Astrocyte (in vitro differentiated cells and primary cell): Measurements from ENCODE around the gene KERA. TPM values are rescaled to one million over a fixed set of nuclear protein-coding genes. Genes with fewer than 3 reads are reported as not detected.

Experiments
- DNase-seq: peaks from one replicate; pipeline ENCODE4 v3.0.0-alpha.2; 2010; ENCODE audit warnings: low read depth
- FAIRE-seq: peaks from 2 replicates; lab custom pipeline; 2011; peaks lifted over from hg19 to GRCh38; lab: Jason Lieb, UNC
- H2AFZ ChIP-seq: 2 replicates; pipeline ENCODE4 v1.6.0; 2012; ENCODE audit warnings: low read depth, low read length, inconsistent platforms
- H3K27ac ChIP-seq: 2 replicates; pipeline ENCODE4 v1.5.1; 2011; ENCODE audit warnings: low read depth, low read length, inconsistent platforms
- H3K27me3 ChIP-seq: 2 replicates; pipeline ENCODE4 v1.6.0; 2011; ENCODE audit warnings: low read length, inconsistent platforms; ENCODE audit not compliant: insufficient read depth
- H3K36me3 ChIP-seq: 2 replicates; pipeline ENCODE4 v1.5.1; 2011; ENCODE audit warnings: low read length, inconsistent platforms; ENCODE audit not compliant: insufficient read depth
- H3K4me1 ChIP-seq: 2 replicates; pipeline ENCODE4 v1.5.1; 2011; ENCODE audit warnings: low read length, inconsistent platforms; ENCODE audit not compliant: insufficient read depth
- H3K4me2 ChIP-seq: 2 replicates; pipeline ENCODE4 v1.6.0; 2012; ENCODE audit warnings: low read length, inconsistent platforms
- H3K4me3 ChIP-seq: 2 replicates; pipeline ENCODE4 v1.5.1; 2011; ENCODE audit warnings: low read depth, mild to moderate bottlenecking, low read length, inconsistent platforms; ENCODE audit not compliant: insufficient read depth
- H3K79me2 ChIP-seq: 2 replicates; pipeline ENCODE4 v1.6.0; 2012; ENCODE audit warnings: mild to moderate bottlenecking, low read length, inconsistent platforms; ENCODE audit not compliant: insufficient read depth
- H3K9ac ChIP-seq: 2 replicates; pipeline ENCODE4 v1.6.0; 2012; ENCODE audit warnings: mild to moderate bottlenecking, low read length, inconsistent platforms
- H3K9me3 ChIP-seq: 2 replicates; pipeline ENCODE4 v1.5.1; 2012; ENCODE audit warnings: low read depth, mild to moderate bottlenecking, low read length, inconsistent platforms; ENCODE audit not compliant: insufficient read depth
- H4K20me1 ChIP-seq: 2 replicates; pipeline ENCODE4 v1.6.0; 2012; ENCODE audit warnings: low read length, inconsistent platforms; ENCODE audit not compliant: insufficient read depth
- H3K27ac Mint-ChIP-seq: one replicate; pipeline ENCODE4 v1.8.0; 2021; ENCODE audit warnings: mild to moderate bottlenecking, mixed read lengths; ENCODE audit not compliant: unreplicated experiment
- H3K27me3 Mint-ChIP-seq: one replicate; pipeline ENCODE4 v1.8.0; 2021; ENCODE audit warnings: low read depth, mixed read lengths; ENCODE audit not compliant: unreplicated experiment
- H3K36me3 Mint-ChIP-seq: one replicate; pipeline ENCODE4 v1.8.0; 2021; ENCODE audit warnings: low read depth, mixed read lengths; ENCODE audit not compliant: unreplicated experiment
- H3K4me1 Mint-ChIP-seq: one replicate; pipeline ENCODE4 v1.8.0; 2021; ENCODE audit warnings: low read depth, mixed read lengths; ENCODE audit not compliant: unreplicated experiment
- H3K4me3 Mint-ChIP-seq: one replicate; pipeline ENCODE4 v1.8.0; 2021; ENCODE audit warnings: mild to moderate bottlenecking, moderate library complexity, mixed read lengths; ENCODE audit not compliant: unreplicated experiment
- H3K9me3 Mint-ChIP-seq: one replicate; pipeline ENCODE4 v1.8.0; 2021; ENCODE audit warnings: mild to moderate bottlenecking, mixed read lengths; ENCODE audit not compliant: unreplicated experiment
- CTCF ChIP-seq: IDR thresholded peaks from 2 replicates; pipeline ENCODE4 v1.5.1; 2011; ENCODE audit warnings: low read depth, mild to moderate bottlenecking, inconsistent platforms, low read length, moderate library complexity; ENCODE audit not compliant: insufficient read depth
- EZH2 ChIP-seq: IDR thresholded peaks from 2 replicates; pipeline ENCODE4 v1.6.1; 2012; ENCODE audit warnings: mild to moderate bottlenecking, low read length, inconsistent platforms; ENCODE audit not compliant: insufficient read depth
- total RNA-seq: library from RNA; stranded (reverse); gene quantifications from 2 replicates; pipeline ENCODE4 v1.2.1, GENCODE V29; 2021

Gene KERA
- total RNA-seq, 1 donor from 2014 or later = not detected

GRCh38 chr12:91044586-91044985 is 13.2 kb downstream of the KERA start:
- no peak for FAIRE-seq
- H3K9ac ChIP-seq = no peak overlapping the region
- no peak overlapping the region for H3K27ac Mint-ChIP-seq

DNA sequence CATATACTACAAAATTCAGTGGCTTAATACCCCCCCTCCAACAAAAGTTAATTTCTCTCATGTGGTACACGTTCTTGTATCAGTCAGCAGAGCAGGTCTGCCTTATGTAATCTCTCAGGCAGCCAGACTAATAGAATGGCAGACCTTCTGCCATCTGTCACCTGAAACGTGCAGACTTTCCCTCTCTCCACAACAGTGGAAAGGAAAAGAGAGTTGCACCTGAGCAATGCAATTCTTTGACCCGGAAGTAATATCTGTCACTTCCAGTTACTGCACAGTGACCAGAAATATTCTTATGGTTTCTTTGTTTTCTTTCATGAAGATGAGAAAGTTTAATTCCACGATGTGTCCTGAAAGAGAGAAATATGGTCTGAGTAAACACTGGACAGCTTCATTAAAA is 14.4 kb downstream of the KERA start:
- H3K4me3 ChIP-seq = no peak overlapping the region
- TF ChIP-seq EZH2 = no peak
- no peak for TF ChIP-seq CTCF
- no peak overlapping the region for H3K4me2 ChIP-seq
- no peaks in the 10 kb centered on the region for H3K9me3 Mint-ChIP-seq
- H3K36me3 ChIP-seq = no peaks in the 10 kb centered on the region
- H3K36me3 Mint-ChIP-seq = no peaks in the 10 kb centered on the region
- no peak overlapping the region for H3K27ac Mint-ChIP-seq
- no peak overlapping the region for H3K9ac ChIP-seq
- H3K4me3 Mint-ChIP-seq = no peak overlapping the region
- no peaks in the 10 kb centered on the region for H3K27me3 Mint-ChIP-seq
- no peaks in the 10 kb centered on the region for H3K4me1 ChIP-seq
- no peak for DNase-seq
- H3K79me2 ChIP-seq = no peaks in the 10 kb centered on the region
- no peak overlapping the region for H3K27ac ChIP-seq
- H4K20me1 ChIP-seq = no peaks in the 10 kb centered on the region
- no peak for FAIRE-seq
- no peak overlapping the region for H2AFZ ChIP-seq
- no peaks in the 10 kb centered on the region for H3K27me3 ChIP-seq
- no peaks in the 10 kb centered on the region for H3K9me3 ChIP-seq
- H3K4me1 Mint-ChIP-seq = no peaks in the 10 kb centered on the region

More at GRCh38 chr12:91044586-91044985, 13.2 kb downstream of the KERA start:
- no peak overlapping the region for H3K4me2 ChIP-seq
- no peaks in the 10 kb centered on the region for H3K4me1 Mint-ChIP-seq
- no peaks in the 10 kb centered on the region for H3K4me1 ChIP-seq
- H3K36me3 ChIP-seq = no peaks in the 10 kb centered on the region
- no peaks in the 10 kb centered on the region for H4K20me1 ChIP-seq
- H3K27me3 ChIP-seq = no peaks in the 10 kb centered on the region
- H2AFZ ChIP-seq = no peak overlapping the region
- TF ChIP-seq EZH2 (no peak), CTCF (no peak)
- H3K27ac ChIP-seq = no peak overlapping the region
- no peaks in the 10 kb centered on the region for H3K9me3 ChIP-seq
- no peaks in the 10 kb centered on the region for H3K27me3 Mint-ChIP-seq
- DNase-seq = no peak
- H3K36me3 Mint-ChIP-seq = no peaks in the 10 kb centered on the region
- no peak overlapping the region for H3K4me3 ChIP-seq
- H3K79me2 ChIP-seq = no peaks in the 10 kb centered on the region
- H3K4me3 Mint-ChIP-seq = no peak overlapping the region
- no peaks in the 10 kb centered on the region for H3K9me3 Mint-ChIP-seq

DNA sequence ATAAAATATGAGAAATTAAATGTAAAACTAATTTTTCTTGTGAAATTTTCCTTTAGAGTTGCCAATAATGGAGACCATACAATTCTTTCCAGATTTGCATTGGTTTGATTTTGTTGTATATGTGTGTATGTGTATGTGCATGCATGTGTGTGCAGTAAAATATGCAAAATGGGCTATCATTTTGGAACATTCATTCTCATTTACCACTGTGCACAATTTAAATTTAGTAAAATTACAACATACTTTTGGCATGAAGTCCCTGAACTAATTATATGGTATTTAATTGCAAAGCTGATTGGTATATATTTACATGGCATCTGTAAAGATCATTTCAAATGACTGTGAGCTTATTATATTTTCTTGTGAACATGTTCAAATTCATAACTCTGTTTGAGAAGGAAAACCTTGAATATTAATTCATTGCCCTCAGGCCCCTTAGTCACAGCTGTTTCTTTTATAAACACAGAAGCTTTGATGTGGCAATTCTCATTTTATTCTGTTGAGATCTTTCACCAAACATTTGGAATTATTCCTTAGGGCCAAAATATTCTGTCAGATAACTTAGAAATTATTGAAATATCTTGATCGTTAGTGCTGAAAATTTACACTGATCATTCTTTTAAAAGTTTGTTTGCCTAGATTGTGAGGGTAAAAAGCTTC is 17.6 kb downstream of the KERA start:
- no peaks in the 10 kb centered on the region for H3K4me1 ChIP-seq
- H2AFZ ChIP-seq = no peak overlapping the region
- TF ChIP-seq EZH2 = no peak
- no peaks in the 10 kb centered on the region for H3K9me3 Mint-ChIP-seq
- no peaks in the 10 kb centered on the region for H3K36me3 Mint-ChIP-seq
- H3K27me3 ChIP-seq = no peaks in the 10 kb centered on the region
- H3K36me3 ChIP-seq = no peaks in the 10 kb centered on the region
- no peak overlapping the region for H3K4me3 ChIP-seq
- H3K27me3 Mint-ChIP-seq = no peaks in the 10 kb centered on the region
- H3K4me1 Mint-ChIP-seq = no peaks in the 10 kb centered on the region
- no peak overlapping the region for H3K27ac ChIP-seq
- no peak overlapping the region for H3K9ac ChIP-seq
- H3K27ac Mint-ChIP-seq = no peak overlapping the region
- H3K9me3 ChIP-seq = no peaks in the 10 kb centered on the region
- no peak for FAIRE-seq
- H4K20me1 ChIP-seq = no peaks in the 10 kb centered on the region
- H3K79me2 ChIP-seq = no peaks in the 10 kb centered on the region
- DNase-seq = peak; percentile 27
- H3K4me2 ChIP-seq = no peak overlapping the region
- H3K4me3 Mint-ChIP-seq = no peak overlapping the region
